ENCODE data around the gene FSD1.

DNA sequence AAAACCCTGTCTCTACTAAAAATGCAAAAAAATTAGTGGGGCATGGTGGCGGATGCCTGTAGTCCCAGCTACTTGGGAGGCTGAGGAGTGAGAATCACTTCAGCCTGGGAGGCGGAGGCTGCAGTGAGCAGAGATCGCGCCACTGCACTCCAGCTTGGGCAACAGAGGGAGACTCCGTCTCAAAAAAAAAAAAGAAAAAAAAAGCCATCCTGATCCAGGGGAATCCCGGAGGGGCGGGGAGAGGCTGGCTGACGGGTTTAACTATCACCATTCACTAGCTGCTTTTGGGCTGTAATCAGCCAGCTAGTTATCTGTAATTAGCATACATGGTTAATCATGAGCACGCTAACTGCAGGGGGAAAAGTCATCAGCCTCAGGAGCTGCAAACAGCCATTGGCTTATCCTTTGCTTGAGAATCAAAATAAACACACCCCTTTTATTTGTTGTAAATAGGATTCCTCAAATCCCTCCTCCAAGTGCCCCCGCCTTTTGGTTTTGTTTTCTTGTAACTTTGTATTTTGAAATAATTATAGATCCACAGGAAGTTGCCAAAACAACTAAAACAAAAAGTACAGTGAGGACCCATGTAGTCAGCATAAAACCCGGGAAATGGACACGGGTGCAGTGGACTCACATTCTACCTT is 9.6 kb downstream of the FSD1 start:
- TF ChIP-seq, protein P1, sequence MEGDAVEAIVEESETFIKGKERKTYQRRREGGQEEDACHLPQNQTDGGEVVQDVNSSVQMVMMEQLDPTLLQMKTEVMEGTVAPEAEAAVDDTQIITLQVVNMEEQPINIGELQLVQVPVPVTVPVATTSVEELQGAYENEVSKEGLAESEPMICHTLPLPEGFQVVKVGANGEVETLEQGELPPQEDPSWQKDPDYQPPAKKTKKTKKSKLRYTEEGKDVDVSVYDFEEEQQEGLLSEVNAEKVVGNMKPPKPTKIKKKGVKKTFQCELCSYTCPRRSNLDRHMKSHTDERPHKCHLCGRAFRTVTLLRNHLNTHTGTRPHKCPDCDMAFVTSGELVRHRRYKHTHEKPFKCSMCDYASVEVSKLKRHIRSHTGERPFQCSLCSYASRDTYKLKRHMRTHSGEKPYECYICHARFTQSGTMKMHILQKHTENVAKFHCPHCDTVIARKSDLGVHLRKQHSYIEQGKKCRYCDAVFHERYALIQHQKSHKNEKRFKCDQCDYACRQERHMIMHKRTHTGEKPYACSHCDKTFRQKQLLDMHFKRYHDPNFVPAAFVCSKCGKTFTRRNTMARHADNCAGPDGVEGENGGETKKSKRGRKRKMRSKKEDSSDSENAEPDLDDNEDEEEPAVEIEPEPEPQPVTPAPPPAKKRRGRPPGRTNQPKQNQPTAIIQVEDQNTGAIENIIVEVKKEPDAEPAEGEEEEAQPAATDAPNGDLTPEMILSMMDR (IDR thresholded peaks at IDR 0.05; ENCODE audit: low read depth, low read length), result no peak
- no peak for TF ChIP-seq EZH2phosphoT487 (IDR thresholded peaks at IDR 0.05; ENCODE audit: low read depth)

Data from OCI-LY3 (cell line).